Endodermal cell (in vitro differentiated cells): Measurements from ENCODE around the gene ARVCF. TPM values are rescaled to one million over a fixed set of nuclear protein-coding genes. Genes with fewer than 3 reads are reported as not detected.

ENCODE experiments used
- DNase-seq: peaks from one replicate; pipeline ENCODE4 v3.0.0-alpha.2; 2017
- H3K27ac ChIP-seq: 2 replicates; pipeline ENCODE4 v1.5.1; 2013; ENCODE audit warnings: mild to moderate bottlenecking, low read depth, low read length, moderate library complexity
- H3K27me3 ChIP-seq: 2 replicates; pipeline ENCODE4 v1.6.1; 2013; ENCODE audit warnings: mild to moderate bottlenecking, low read length, moderate library complexity; ENCODE audit not compliant: insufficient read depth, control insufficient read depth, poor library complexity, severe bottlenecking
- H3K36me3 ChIP-seq: 2 replicates; pipeline ENCODE4 v1.7.0; 2013; ENCODE audit warnings: mild to moderate bottlenecking, low read length, moderate library complexity; ENCODE audit not compliant: control insufficient read depth, insufficient read depth
- H3K4me1 ChIP-seq: one replicate; pipeline ENCODE4 v1.7.0; 2013; ENCODE audit warnings: low read length; ENCODE audit not compliant: control insufficient read depth, insufficient read depth
- H3K4me3 ChIP-seq: 2 replicates; pipeline ENCODE4 v1.5.1; 2013; ENCODE audit warnings: mild to moderate bottlenecking, low read length, moderate library complexity
- H3K9ac ChIP-seq: 2 replicates; pipeline ENCODE4 v1.6.1; 2013; ENCODE audit warnings: mild to moderate bottlenecking, low read length, moderate library complexity; ENCODE audit not compliant: poor library complexity, severe bottlenecking; ENCODE audit errors: extremely low read depth
- H3K9me3 ChIP-seq: 2 replicates; pipeline ENCODE4 v1.6.1; 2013; ENCODE audit warnings: mild to moderate bottlenecking, low read length, moderate library complexity; ENCODE audit not compliant: control insufficient read depth
- H3K27ac Mint-ChIP-seq: 2 replicates; pipeline ENCODE4 v1.8.0; 2020; ENCODE audit warnings: mixed read lengths
- H3K27me3 Mint-ChIP-seq: 2 replicates; pipeline ENCODE4 v1.8.0; 2021; ENCODE audit warnings: mild to moderate bottlenecking, mixed read lengths; ENCODE audit not compliant: insufficient read depth
- H3K36me3 Mint-ChIP-seq: 2 replicates; pipeline ENCODE4 v1.8.0; 2020; ENCODE audit warnings: low read depth, mixed read lengths
- H3K4me1 Mint-ChIP-seq: 2 replicates; pipeline ENCODE4 v1.8.0; 2020; ENCODE audit warnings: mixed read lengths
- H3K4me3 Mint-ChIP-seq: 2 replicates; pipeline ENCODE4 v1.8.0; 2020; ENCODE audit warnings: mild to moderate bottlenecking, moderate library complexity, mixed read lengths
- H3K9me3 Mint-ChIP-seq: 2 replicates; pipeline ENCODE4 v1.8.0; 2020; ENCODE audit warnings: mild to moderate bottlenecking, mixed read lengths
- CTCF ChIP-seq: fragments of 200-600 bp; sonication (generic); conservative IDR thresholded peaks from 2 replicates; pipeline ENCODE4 v1.5.0; 2021; ENCODE audit warnings: antibody characterized with exemption, mild to moderate bottlenecking
- WGBS, 2 experiments: methylation state at CpG; one replicate each; pipeline versions ENCODE4 v1.1.5 to v1.1.7; 2013; ENCODE audit warnings: missing lambda C conversion rate in 2 of 2, mixed read lengths in 1 of 2; ENCODE audit not compliant: insufficient coverage in 1 of 2, insufficient read length in 1 of 2; 5-methylcytosine and 5-hydroxymethylcytosine counted together
- total RNA-seq, 2 donors: library from RNA; stranded (reverse); fragmentation: NEBNext Ultra II Directional in 1 of 2; extraction: Animal tissue kit (Norgen Biotek cat#: 25700) in 1 of 2; gene quantifications; 2 replicates in 1 of 2; 3 replicates in 1 of 2; pipeline ENCODE4 v1.2.1, GENCODE V29; 2021

ARVCF gene
- total RNA-seq, 2 donors from 2014 or later, result 48.3 to 61.3 TPM

- Histone ChIP-seq H3K4me1 (no peaks in the 10 kb centered on the region), H3K4me3 (no peak overlapping the region), H3K36me3 (no peaks in the 10 kb centered on the region), H3K27ac (no peak overlapping the region), H3K9me3 (no peaks in the 10 kb centered on the region), H3K27me3 (no peaks in the 10 kb centered on the region), H3K9ac (no peak overlapping the region)
- DNase-seq, result no peak
- 90 to 92% methylated on average over 6 to 10 of the region's 10 CpGs for WGBS, 2 experiments
- H3K27ac Mint-ChIP-seq, result no peak overlapping the region
- H3K9me3 Mint-ChIP-seq, result no peaks in the 10 kb centered on the region
- TF ChIP-seq CTCF, result peak; percentile 54
- no peaks in the 10 kb centered on the region for H3K27me3 Mint-ChIP-seq
- no peak overlapping the region for H3K4me3 Mint-ChIP-seq
- peaks cover 11% of the 10 kb centered on the region for H3K36me3 Mint-ChIP-seq
- H3K4me1 Mint-ChIP-seq, result no peaks in the 10 kb centered on the region
Observed at GRCh38 chr22:20060700-20061480, 44.3 kb upstream of the ARVCF start.

- Histone ChIP-seq H3K4me3 (no peak overlapping the region), H3K27ac (no peak overlapping the region), H3K4me1 (no peaks in the 10 kb centered on the region), H3K9me3 (no peaks in the 10 kb centered on the region), H3K9ac (no peak overlapping the region), H3K27me3 (no peaks in the 10 kb centered on the region), H3K36me3 (no peaks in the 10 kb centered on the region)
- Mint-ChIP-seq H3K4me3 (no peak overlapping the region), H3K27ac (no peak overlapping the region), H3K9me3 (no peaks in the 10 kb centered on the region), H3K27me3 (no peaks in the 10 kb centered on the region), H3K36me3 (peaks cover 12% of the 10 kb centered on the region), H3K4me1 (no peaks in the 10 kb centered on the region)
- WGBS, 2 experiments, result 94 to 96% methylated on average over 5 to 10 of the region's 10 CpGs
- TF ChIP-seq CTCF, result no peak
- DNase-seq, result no peak
Observed at GRCh38 chr22:20058989-20059770, 42.6 kb upstream of the ARVCF start.

- Histone ChIP-seq H3K9ac (no peak overlapping the region), H3K9me3 (no peaks in the 10 kb centered on the region), H3K36me3 (peaks cover 3% of the 10 kb centered on the region), H3K4me3 (no peak overlapping the region), H3K4me1 (no peaks in the 10 kb centered on the region), H3K27ac (no peak overlapping the region), H3K27me3 (no peaks in the 10 kb centered on the region)
- Mint-ChIP-seq H3K4me1 (no peaks in the 10 kb centered on the region), H3K36me3 (peaks cover 15% of the 10 kb centered on the region), H3K27ac (no peak overlapping the region), H3K27me3 (no peaks in the 10 kb centered on the region), H3K9me3 (no peaks in the 10 kb centered on the region), H3K4me3 (no peak overlapping the region)
- 90 to 96% methylated on average over 7 to 13 of the region's 13 CpGs for WGBS, 2 experiments
- TF ChIP-seq CTCF, result no peak
- no peak for DNase-seq
Observed at GRCh38 chr22:20057596-20058268, 41.1 kb upstream of the ARVCF start.
